ELR (cell line): ENCODE measurements around the gene PEX6.

Experiments
- DNase-seq: peaks from one replicate; pipeline ENCODE4 v3.0.0-alpha.2; 2015; ENCODE audit warnings: low read depth

The PEX6 gene

DNA sequence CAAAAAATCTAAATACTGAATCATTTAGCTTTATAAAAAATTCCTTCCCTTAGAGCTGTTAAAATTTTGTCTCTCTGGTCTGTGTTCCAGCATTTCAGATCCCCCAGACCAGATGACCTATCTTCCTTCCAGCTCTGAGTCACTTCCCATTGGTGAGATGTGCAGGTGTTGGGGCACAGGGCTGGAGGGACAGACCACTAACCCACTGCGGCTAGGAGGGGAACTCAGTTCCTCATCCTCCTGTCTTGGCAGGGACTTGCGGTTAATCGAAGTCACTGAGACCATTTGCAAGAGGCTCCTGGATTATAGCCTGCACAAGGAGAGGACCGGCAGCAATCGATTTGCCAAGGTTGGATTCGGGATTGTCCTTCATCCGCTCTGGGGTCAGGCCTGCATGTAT lies 43.7 kb downstream of the PEX6 start:
- DNase-seq: no peak

DNA sequence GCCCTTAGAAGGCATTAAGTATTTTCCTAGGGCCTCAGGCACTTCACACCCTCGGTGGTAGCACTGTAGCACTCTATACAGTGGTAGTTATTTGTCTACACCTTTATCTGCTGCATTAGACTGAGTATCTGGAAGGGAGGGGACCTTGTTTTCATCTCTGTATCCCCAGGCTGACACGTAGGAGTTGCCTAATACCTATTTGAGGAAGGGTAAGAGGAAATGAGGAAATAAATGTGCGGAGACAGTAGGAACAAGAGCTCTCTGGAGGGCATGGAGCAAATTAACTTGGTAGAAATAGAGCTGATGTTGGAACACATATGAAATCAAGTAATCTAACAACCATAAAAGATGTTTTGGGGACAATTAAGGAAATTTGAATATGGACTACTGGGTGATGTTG lies 45.8 kb downstream of the PEX6 start:
- DNase-seq: no peak

DNA sequence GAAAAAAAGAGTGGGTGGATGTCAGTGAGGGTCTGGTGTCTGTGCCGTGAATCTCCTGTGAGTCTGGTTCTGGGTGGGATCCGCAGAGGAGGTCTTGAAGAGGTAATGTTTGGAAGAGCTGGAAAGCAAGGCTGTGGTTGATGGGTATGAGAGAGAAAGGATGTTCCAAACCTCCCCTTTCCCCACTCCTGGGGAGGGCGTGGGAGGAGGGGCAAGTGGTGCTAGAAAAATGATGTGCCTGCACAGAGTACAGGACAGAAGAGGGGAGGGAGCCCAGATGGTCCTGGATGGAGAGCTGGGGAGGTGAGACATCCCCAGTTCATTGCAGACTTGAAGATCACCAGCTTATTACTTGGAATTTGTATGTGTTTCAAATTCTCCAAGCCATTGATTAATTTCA lies 46.6 kb downstream of the PEX6 start:
- no peak for DNase-seq

DNA sequence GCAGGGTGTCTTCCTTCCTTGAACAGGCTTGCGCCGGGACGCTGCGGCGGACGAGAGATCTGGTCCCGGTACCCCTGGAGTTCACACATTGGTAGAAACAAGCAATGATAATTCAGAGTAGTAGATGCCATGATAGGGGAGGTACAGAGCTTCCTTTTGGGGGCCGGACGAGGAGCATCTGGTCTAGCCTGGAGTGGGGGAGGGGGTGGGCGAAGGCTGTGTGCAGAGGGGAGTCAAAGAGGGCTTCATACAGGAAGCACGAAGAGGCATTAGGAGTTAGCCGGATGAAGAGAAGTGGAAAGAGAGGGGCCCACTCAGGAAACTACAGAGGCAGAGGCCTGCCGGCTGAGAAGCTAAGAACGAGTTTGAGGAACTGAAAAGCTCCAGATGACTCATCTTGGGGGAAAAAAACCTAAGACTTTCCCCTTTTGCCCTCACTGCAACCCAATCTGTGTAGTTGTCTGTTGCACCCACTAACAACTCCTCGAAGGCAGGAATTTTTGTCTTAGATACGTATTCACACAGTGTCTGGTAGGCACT lies 49.1 kb downstream of the PEX6 start:
- DNase-seq: peak; percentile 88

DNA sequence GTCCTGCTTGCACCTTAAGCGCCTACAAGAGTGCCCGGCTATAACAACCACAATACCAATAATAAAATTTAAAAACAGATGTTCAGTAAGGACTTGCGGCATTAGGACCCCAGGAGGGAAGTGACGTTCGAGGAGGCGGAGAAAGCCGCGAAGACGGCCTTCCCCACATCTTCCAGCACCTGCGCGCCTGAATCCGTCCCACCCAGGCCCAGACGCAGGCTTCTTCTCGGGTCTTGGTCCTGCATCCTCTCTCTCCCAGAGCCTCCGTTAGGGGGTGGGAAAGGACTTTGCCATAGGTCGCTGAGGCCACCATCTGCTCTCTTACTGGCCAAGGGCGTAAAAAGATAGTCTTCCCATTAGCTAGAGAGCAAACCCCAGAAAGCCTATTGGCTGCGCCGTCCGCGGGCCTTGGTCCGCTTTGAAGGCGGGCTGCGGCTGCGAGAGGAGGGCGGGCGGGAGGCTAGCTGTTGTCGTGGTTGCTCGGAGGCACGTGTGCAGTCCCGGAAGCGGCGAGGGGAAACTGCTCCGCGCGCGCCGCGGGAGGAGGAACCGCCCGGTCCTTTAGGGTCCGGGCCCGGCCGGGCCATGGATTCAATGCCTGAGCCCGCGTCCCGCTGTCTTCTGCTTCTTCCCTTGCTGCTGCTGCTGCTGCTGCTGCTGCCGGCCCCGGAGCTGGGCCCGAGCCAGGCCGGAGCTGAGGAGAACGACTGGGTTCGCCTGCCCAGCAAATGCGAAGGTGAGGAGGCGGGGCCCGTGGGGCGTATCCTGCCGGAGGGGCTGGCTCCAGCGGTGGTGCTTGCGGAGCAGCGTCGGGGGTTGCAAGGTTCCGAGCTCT lies 49.8 kb downstream of the PEX6 start, which contains the start of gene CNPY3:
Gene CNPY3 (plus strand): TSS at position 495 of the 835 bp plus-strand sequence. CDS start 91 bp downstream, at position 586.
- DNase-seq: peak; percentile 99

DNA sequence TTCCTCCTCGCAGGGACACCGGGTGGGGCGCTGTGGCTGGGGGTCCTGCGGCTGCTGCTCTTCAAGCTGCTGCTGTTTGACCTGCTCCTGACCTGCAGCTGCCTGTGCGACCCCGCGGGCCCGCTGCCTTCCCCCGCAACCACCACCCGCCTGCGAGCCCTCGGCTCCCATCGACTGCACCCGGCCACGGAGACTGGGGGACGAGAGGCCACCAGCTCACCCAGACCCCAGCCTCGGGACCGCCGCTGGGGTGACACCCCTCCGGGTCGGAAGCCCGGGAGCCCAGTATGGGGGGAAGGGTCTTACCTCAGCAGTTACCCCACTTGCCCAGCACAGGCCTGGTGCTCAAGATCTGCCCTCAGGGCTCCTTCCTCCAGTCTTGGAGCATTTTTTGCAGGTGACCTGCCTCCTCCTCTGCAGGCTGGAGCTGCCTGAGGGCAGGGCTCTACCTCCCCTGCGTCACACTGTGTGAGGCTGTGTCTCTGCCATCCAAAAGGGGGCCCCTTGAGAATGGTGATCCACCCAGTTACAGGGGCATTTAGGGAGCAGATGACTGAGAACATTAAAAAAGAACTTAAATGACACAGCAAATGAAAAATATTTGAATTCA lies 53.6 kb downstream of the PEX6 start:
- DNase-seq: peak; percentile 19

DNA sequence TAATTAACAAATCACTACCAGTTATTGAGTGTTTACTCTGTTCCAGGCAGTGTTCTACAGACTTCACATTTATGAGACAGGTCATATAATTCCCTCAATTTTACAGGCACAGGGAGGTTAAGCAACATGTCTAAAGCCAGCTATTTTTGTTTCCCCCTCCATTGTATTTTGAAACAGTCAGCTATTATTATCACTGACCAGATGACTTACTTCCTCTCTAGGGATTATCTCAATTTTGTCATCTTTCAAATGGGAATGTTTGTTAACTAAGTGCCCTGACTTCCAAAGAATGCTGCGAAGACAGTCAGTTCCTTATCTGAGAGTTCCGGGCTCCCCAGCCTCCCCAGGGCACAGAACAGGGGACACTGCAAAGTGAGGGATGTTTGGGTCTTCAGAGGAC lies 55.3 kb downstream of the PEX6 start:
- no peak for DNase-seq

DNA sequence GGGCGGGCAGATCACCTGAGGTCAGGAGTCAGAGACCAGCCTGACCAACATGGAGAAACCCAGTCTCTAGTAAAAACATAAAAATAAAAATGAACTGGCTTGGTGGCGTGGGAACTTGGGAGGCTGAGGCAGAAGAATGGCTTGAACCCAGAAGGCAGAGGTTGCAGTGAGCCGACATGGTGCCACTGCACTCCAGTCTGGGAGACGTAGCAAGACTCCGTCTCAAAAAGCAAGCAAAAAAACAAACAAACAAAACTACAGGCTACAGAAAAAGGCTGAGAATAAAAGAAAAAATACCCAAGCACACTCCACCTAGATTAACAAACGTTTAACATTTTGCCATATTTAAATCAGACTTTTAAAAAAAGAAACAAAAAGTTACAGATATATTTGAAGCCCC lies 57.2 kb downstream of the PEX6 start:
- DNase-seq: no peak

DNA sequence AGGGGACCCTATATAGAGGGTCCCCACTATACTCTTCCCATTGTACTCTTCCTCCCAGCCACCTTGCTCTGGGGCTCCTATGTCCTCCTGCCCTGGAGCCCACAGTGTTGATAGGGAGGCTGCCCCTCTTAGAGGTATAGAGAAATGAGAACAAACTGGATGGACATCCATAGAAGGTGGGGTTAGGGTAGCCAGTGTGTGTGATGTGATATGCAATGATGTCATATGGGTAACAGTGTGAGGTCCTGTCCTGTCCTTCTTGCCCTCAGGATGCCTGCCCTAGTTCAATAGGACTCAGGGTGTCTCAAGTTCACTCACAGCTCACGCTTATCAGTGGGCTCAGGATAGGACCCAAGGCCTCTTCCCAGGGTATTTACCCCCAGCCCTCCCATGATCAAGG lies 62.7 kb downstream of the PEX6 start:
- DNase-seq: no peak

DNA sequence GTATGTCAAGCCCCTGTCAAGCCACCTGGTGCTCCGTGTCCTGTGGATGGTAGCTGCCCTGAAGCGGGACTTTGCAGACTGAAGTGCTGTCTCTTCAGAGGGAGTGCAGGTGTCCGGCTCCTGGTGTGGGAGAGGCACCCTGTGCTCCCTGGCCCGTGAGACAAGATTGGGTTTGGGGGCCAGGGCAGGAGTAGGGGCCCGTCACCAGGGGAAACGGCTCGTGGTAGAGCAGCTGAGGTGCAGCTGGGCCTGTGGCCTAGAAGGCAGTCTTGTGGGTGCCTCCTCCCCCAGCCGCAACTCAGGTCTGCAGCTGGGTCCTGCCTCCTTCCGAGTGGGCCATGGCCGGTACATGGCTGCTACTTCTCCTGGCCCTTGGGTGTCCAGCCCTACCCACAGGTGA lies 63.2 kb downstream of the PEX6 start, which contains the start of gene PTCRA:
Gene PTCRA (plus strand): TSS at position 322 of the 400 bp plus-strand sequence. CDS start 17 bp downstream, at position 339.
- DNase-seq: no peak

DNA sequence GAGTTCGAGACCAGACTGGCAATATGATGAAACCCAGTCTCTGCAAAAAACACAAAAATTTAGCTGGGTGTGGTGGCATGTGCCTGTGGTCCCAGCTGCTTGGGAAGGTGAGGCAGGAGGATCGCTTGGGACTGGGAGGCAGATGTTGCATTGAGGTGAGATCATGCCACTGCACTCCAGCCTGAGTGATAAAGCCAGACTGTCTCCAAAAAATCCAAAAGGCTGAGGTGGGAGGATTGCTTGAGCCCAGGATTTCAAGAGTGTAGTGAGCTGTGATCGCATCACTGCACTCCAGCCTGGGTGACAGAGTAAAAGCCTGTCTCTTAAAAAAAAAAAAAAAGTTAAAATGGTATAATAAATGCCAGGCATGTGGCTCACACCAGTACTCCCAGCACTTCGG lies 64.4 kb downstream of the PEX6 start:
- DNase-seq: peak; percentile 16
